HG02943 (cell line): ENCODE results near the gene PPFIA4.

Source experiments
- ATAC-seq: cut with Tn5 transposase; IDR thresholded peaks from one replicate; pipeline ENCODE4 v1.9.1; 2021; ENCODE audit warnings: mild to moderate bottlenecking, low read depth, moderate library complexity; ENCODE audit not compliant: unreplicated experiment

PPFIA4 gene

GRCh38 chr1:203124011-203124410, 97.7 kb downstream of the PPFIA4 start:
- no peak for ATAC-seq

GRCh38 chr1:203124546-203125317, 98.4 kb downstream of the PPFIA4 start:
- ATAC-seq: no peak

GRCh38 chr1:203126151-203126865, 100.0 kb downstream of the PPFIA4 start:
- no peak for ATAC-seq

- ATAC-seq: no peak
These were observed 100.8 kb downstream of the PPFIA4 start for GRCh38 chr1:203126866-203127665.

GRCh38 chr1:203127666-203128430, 101.6 kb downstream of the PPFIA4 start, which contains the start of gene ADORA1:
Gene ADORA1, plus strand, starts transcription at chr1:203127726. Its CDS starts 1,116 bp downstream, at chr1:203128842.
- no peak for ATAC-seq

GRCh38 chr1:203128431-203128715, 102.1 kb downstream of the PPFIA4 start:
- ATAC-seq: no peak
